H1 (cell line): ENCODE data around the gene C1orf116. TPM values are rescaled to one million over a fixed set of nuclear protein-coding genes. Genes with fewer than 3 reads are reported as not detected.
A peak's percentile ranks its signal among the peaks of the same experiment; 100 is the strongest.

Experiments
- CTCF ChIA-PET: fragments of 300-600 bp; sonication (Branson Sonifier 250); formaldehyde crosslinking; loops from one replicate; lab custom pipeline; 2021; ENCODE audit not compliant: partially characterized antibody; lab: Charles Lee
- POLR2A ChIA-PET: fragments of 300-600 bp; sonication (Branson Sonifier 250); formaldehyde crosslinking; loops from one replicate; lab custom pipeline; 2021; ENCODE audit warnings: inconsistent platforms; ENCODE audit not compliant: partially characterized antibody; lab: Charles Lee
- DNase-seq, 2 experiments: peaks; one replicate each; pipeline versions ENCODE4 v3.0.0 to v3.0.0-alpha.2; 2010 to 2022; ENCODE audit warnings: low spot score in 2 of 2, low read depth in 1 of 2, mixed read lengths in 1 of 2
- FAIRE-seq: peaks from 2 replicates; lab custom pipeline; 2011; peaks lifted over from hg19 to GRCh38; lab: Jason Lieb, UNC
- H2AFZ ChIP-seq: 2 replicates; pipeline ENCODE4 v1.8.1; 2012; ENCODE audit warnings: low read length, inconsistent platforms
- H2AK5ac ChIP-seq: 2 replicates; pipeline ENCODE4 v1.6.1; 2013; ENCODE audit warnings: low read depth, low read length
- H2BK120ac ChIP-seq: replicated peaks from 2 replicates; pipeline ENCODE3; 2013; ENCODE audit warnings: low read depth, low read length, inconsistent platforms
- H2BK12ac ChIP-seq: 2 replicates; pipeline ENCODE4 v1.6.1; 2013; ENCODE audit warnings: low read depth, low read length
- H2BK15ac ChIP-seq: 2 replicates; pipeline ENCODE4 v1.6.1; 2013; ENCODE audit warnings: low read length
- H2BK20ac ChIP-seq: 2 replicates; pipeline ENCODE4 v1.6.1; 2013; ENCODE audit warnings: low read length
- H2BK5ac ChIP-seq: 2 replicates; pipeline ENCODE4 v1.6.1; 2013; ENCODE audit warnings: low read depth, low read length
- H3K14ac ChIP-seq: 2 replicates; pipeline ENCODE4 v1.6.1; 2013; ENCODE audit warnings: inconsistent platforms; ENCODE audit not compliant: insufficient read length
- H3K18ac ChIP-seq: 2 replicates; pipeline ENCODE4 v1.6.1; 2013; ENCODE audit warnings: low read length; ENCODE audit errors: extremely low read depth
- H3K23ac ChIP-seq: 2 replicates; pipeline ENCODE4 v1.6.1; 2013; ENCODE audit warnings: inconsistent platforms; ENCODE audit not compliant: insufficient read length
- H3K23me2 ChIP-seq: 2 replicates; pipeline ENCODE4 v1.6.1; 2013; ENCODE audit warnings: low read depth, low read length
- H3K27ac ChIP-seq: 2 replicates; pipeline ENCODE4 v1.6.1; 2011; ENCODE audit warnings: low read depth, low read length, inconsistent platforms
- H3K27me3 ChIP-seq, 4 experiments: replicated peaks in 1 of 4; 1 replicate in 1 of 4; 2 replicates in 3 of 4; pipeline versions ENCODE4 v1.6.1 to v1.8.1; 2011 to 2013; ENCODE audit warnings: low read length in 3 of 4, mild to moderate bottlenecking in 3 of 4, inconsistent platforms in 2 of 4, mixed read lengths in 2 of 4, moderate library complexity in 1 of 4; ENCODE audit not compliant: control insufficient read depth in 3 of 4, insufficient read depth in 3 of 4; ENCODE audit errors: extremely low read depth in 1 of 4
- H3K36me3 ChIP-seq, 4 experiments: 2 replicates each; pipeline versions ENCODE4 v1.6.1 to v1.8.1; 2011 to 2013; ENCODE audit warnings: mild to moderate bottlenecking in 4 of 4, low read length in 3 of 4, moderate library complexity in 2 of 4, control low read depth in 1 of 4, inconsistent platforms in 1 of 4; ENCODE audit not compliant: insufficient read depth in 4 of 4, control insufficient read depth in 2 of 4
- H3K4ac ChIP-seq: replicated peaks from 2 replicates; pipeline ENCODE3; 2013; ENCODE audit warnings: low read length, low read depth, mixed read lengths, inconsistent platforms; ENCODE audit not compliant: insufficient read length
- H3K4me1 ChIP-seq, 4 experiments: replicated peaks in 1 of 4; 1 replicate in 1 of 4; 2 replicates in 3 of 4; pipeline versions ENCODE4 v1.6.1 to v1.8.1; 2011 to 2013; ENCODE audit warnings: low read length in 3 of 4, inconsistent platforms in 2 of 4, mixed read lengths in 1 of 4; ENCODE audit not compliant: insufficient read depth in 4 of 4, control insufficient read depth in 3 of 4
- H3K4me2 ChIP-seq, 2 experiments: 2 replicates each; pipeline versions ENCODE4 v1.6.1 to v1.8.1; 2011 to 2013; ENCODE audit warnings: low read depth in 2 of 2, low read length in 2 of 2, control low read depth in 1 of 2, inconsistent platforms in 1 of 2, mild to moderate bottlenecking in 1 of 2; ENCODE audit not compliant: insufficient read depth in 1 of 2
- H3K4me3 ChIP-seq, 4 experiments: fragments of 200-600, 300-600 bp in 1 of 4; sonication (generic), shearing (Covaris generic), sonication (Bioruptor Twin) in 1 of 4; 2 replicates each; pipeline versions ENCODE4 v1.5.1 to v1.8.1; 2011 to 2016; ENCODE audit warnings: low read length in 4 of 4, low read depth in 3 of 4, control low read depth in 2 of 4, inconsistent platforms in 2 of 4, mild to moderate bottlenecking in 2 of 4, mixed read lengths in 1 of 4, moderate library complexity in 1 of 4; ENCODE audit not compliant: insufficient read depth in 2 of 4; ENCODE audit errors: extremely low read depth in 1 of 4
- H3K56ac ChIP-seq: replicated peaks from 2 replicates; pipeline ENCODE3; 2013; ENCODE audit warnings: low read depth, mild to moderate bottlenecking, mixed read lengths, low read length, inconsistent platforms; ENCODE audit not compliant: insufficient read length
- H3K79me1 ChIP-seq: 2 replicates; pipeline ENCODE4 v1.6.1; 2013; ENCODE audit warnings: low read depth, low read length, control low read depth
- H3K79me2 ChIP-seq, 2 experiments: 2 replicates each; pipeline versions ENCODE4 v1.6.1 to v1.8.1; 2012 to 2013; ENCODE audit warnings: low read length in 2 of 2, mild to moderate bottlenecking in 2 of 2, inconsistent platforms in 1 of 2; ENCODE audit not compliant: insufficient read depth in 2 of 2, control insufficient read depth in 1 of 2
- H3K9ac ChIP-seq, 4 experiments: replicated peaks in 1 of 4; 1 replicate in 1 of 4; 2 replicates in 3 of 4; pipeline versions ENCODE4 v1.6.1 to v1.8.1; 2011 to 2013; ENCODE audit warnings: low read depth in 3 of 4, low read length in 3 of 4, control low read depth in 2 of 4, mild to moderate bottlenecking in 2 of 4, moderate library complexity in 2 of 4, inconsistent platforms in 1 of 4; ENCODE audit errors: extremely low read depth in 1 of 4
- H3K9me3 ChIP-seq, 2 experiments: 2 replicates each; pipeline versions ENCODE4 v1.6.1 to v1.8.1; 2012 to 2013; ENCODE audit warnings: mild to moderate bottlenecking in 2 of 2, moderate library complexity in 2 of 2, control low read depth in 1 of 2, inconsistent platforms in 1 of 2, low read depth in 1 of 2, low read length in 1 of 2, mixed read lengths in 1 of 2; ENCODE audit not compliant: insufficient read depth in 2 of 2
- H4K20me1 ChIP-seq, 2 experiments: replicated peaks in 1 of 2; 2 replicates each; pipeline versions ENCODE3 to v1.8.1; 2011 to 2013; ENCODE audit warnings: inconsistent platforms in 2 of 2, low read length in 2 of 2, mild to moderate bottlenecking in 1 of 2; ENCODE audit not compliant: insufficient read depth in 2 of 2, control insufficient read depth in 1 of 2
- H4K5ac ChIP-seq: 2 replicates; pipeline ENCODE4 v1.6.1; 2013; ENCODE audit warnings: low read length, low read depth, mixed read lengths, inconsistent platforms; ENCODE audit not compliant: insufficient read length
- H4K8ac ChIP-seq: 2 replicates; pipeline ENCODE4 v1.8.0; 2013; ENCODE audit warnings: mild to moderate bottlenecking, moderate library complexity, low read length, inconsistent platforms; ENCODE audit not compliant: insufficient read depth; ENCODE audit errors: extremely low read depth
- H4K91ac ChIP-seq: replicated peaks from 2 replicates; pipeline ENCODE3; 2013; ENCODE audit warnings: low read length, mixed read lengths, inconsistent platforms; ENCODE audit not compliant: insufficient read length
- POLR2A ChIP-seq, 2 experiments: IDR thresholded peaks; 1 replicate in 1 of 2; 2 replicates in 1 of 2; pipeline ENCODE4 v1.6.1; 2011; ENCODE audit warnings: low read depth in 2 of 2, low read length in 2 of 2, mild to moderate bottlenecking in 2 of 2; ENCODE audit errors: control extremely low read depth in 1 of 2
- RAD21 ChIP-seq, 2 experiments: IDR thresholded peaks in 1 of 2; conservative IDR thresholded peaks in 1 of 2; 2 replicates each; pipeline ENCODE4 v1.6.1; 2011; ENCODE audit warnings: low read depth in 2 of 2, low read length in 2 of 2, improper control_type of control experiment in 1 of 2, inconsistent platforms in 1 of 2, mild to moderate bottlenecking in 1 of 2, moderate library complexity in 1 of 2
- YY1 ChIP-seq: IDR thresholded peaks from 2 replicates; pipeline ENCODE4 v1.6.1; 2011; ENCODE audit warnings: low read depth, mild to moderate bottlenecking, low read length
- ZNF274 ChIP-seq: IDR thresholded peaks from 2 replicates; pipeline ENCODE4 v1.7.0; 2012; ENCODE audit warnings: low read length, borderline replicate concordance; ENCODE audit errors: extremely low read depth
- WGBS, 2 experiments: shearing (Covaris generic) in 1 of 2; methylation state at CpG; one replicate each; pipeline versions ENCODE4 v1.1.6 to v1.1.7; 2013 to 2015; ENCODE audit warnings: low lambda C conversion rate in 2 of 2, mixed read lengths in 2 of 2, inconsistent platforms in 1 of 2, low coverage in 1 of 2, missing lambda C conversion rate in 1 of 2; ENCODE audit not compliant: insufficient replicate concordance in 2 of 2, insufficient coverage in 1 of 2, insufficient read length in 1 of 2; ENCODE audit errors: extremely low coverage in 1 of 2, missing lambda C conversion rate in 1 of 2; 5-methylcytosine and 5-hydroxymethylcytosine counted together
- polyA plus RNA-seq, 7 experiments: library from polyadenylated mRNA; depleted of rRNA in 3 of 7; stranded (reverse) in 5 of 7; unstranded in 2 of 7; fragments of >200 nt in 5 of 7; fragments of 200-250 nt in 2 of 7; gene quantifications; 1 replicate in 5 of 7; 2 replicates in 1 of 7; 4 replicates in 1 of 7; pipeline versions ENCODE4 v1.2.1 to v1.2.3, GENCODE V29; 2011 to 2013; ENCODE audit warnings: missing spikeins in 2 of 7, mixed read lengths in 2 of 7
- total RNA-seq: library from RNA; stranded (reverse); fragmentation: NEBNext Ultra II Directional; extraction: Animal tissue kit (Norgen Biotek cat#: 25700); gene quantifications from 2 replicates; pipeline ENCODE4 v1.2.1, GENCODE V29; 2021

The C1orf116 gene
- total and polyA plus RNA-seq, 2 of the 8 experiments (the other 6 are each of a cell fraction or from before 2014, with no cell fraction given) = 2.2 to 3.9 TPM

DNA sequence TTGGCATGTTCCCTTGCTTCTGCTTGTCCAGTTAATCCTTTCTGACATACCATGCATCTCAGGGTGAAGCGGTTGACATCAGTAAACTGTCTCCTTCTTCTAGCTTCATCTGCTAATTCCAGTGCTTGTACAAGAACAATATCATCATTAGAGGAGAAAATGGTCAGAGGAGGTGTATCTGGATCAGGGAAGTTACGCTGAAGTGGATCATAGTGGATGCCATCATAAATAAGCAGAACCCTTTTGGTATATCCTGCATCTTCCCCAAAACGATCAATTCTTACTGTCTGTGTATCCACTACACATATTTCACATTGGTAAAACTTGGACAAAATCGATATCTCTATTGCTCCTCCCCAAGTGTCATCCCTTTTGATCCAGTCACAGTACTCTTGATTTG, 16.5 kb upstream of the C1orf116 start:
- H3K4me3 ChIP-seq = no peak overlapping the region
- 92% methylated on average over 4 of the region's 4 CpGs; no CpG with 5 or more reads in 1 of the 2 experiments for WGBS, 2 experiments
- no peak overlapping the region for H4K5ac ChIP-seq
- H3K9me3 ChIP-seq = no peaks in the 10 kb centered on the region
- no peak overlapping the region for H2AFZ ChIP-seq
- no peaks in the 10 kb centered on the region for H3K27me3 ChIP-seq
- ChIA-PET CTCF (interaction anchor here (0.8 to 4.2 kb wide), 12 partner anchors 9 to 375 kb away, joined by 3 to 40 read pairs (median 6); partner anchors contain the start of gene C1orf116), POLR2A (interaction anchor here (1.5 to 2.9 kb wide), 3 partner anchors 17 to 72 kb away, joined by 3 to 15 read pairs (median 3); partner anchors contain the start of gene C1orf116)
- H2AK5ac ChIP-seq = no peak overlapping the region
- peaks cover 3 to 59% of the 10 kb centered on the region in 2 experiments; a peak in 3 of 4 replicates for H3K79me2 ChIP-seq
- H2BK120ac ChIP-seq = no peak overlapping the region
- H4K20me1 ChIP-seq = peaks cover 9 to 12% of the 10 kb centered on the region in 2 experiments
- no peak overlapping the region for H2BK15ac ChIP-seq
- peaks cover 5% of the 10 kb centered on the region; the same call in 1 of the 2 replicates for H3K23me2 ChIP-seq
- peaks cover 9 to 30% (median 10%) of the 10 kb centered on the region in 4 experiments for H3K36me3 ChIP-seq
- H3K18ac ChIP-seq = no peak overlapping the region
- no peak overlapping the region for H3K56ac ChIP-seq
- H2BK20ac ChIP-seq = no peak overlapping the region
- no peak for DNase-seq
- peaks cover 0 to 8% (median 2%) of the 10 kb centered on the region in 4 experiments; a peak in 3 of 7 replicates for H3K4me1 ChIP-seq
- H3K14ac ChIP-seq = no peak overlapping the region
- no peak overlapping the region; a peak in 1 of 4 replicates for H3K4me2 ChIP-seq
- no peak overlapping the region for H3K4ac ChIP-seq
- no peak overlapping the region for H3K23ac ChIP-seq
- peak overlapping the region in 1 of 4 experiments; percentile 41; a peak in 1 of 7 replicates for H3K9ac ChIP-seq
- no peaks in the 10 kb centered on the region; the same call in 1 of the 2 replicates for H3K79me1 ChIP-seq
- no peak overlapping the region for H2BK12ac ChIP-seq
- no peak for FAIRE-seq
- H2BK5ac ChIP-seq = no peak overlapping the region
- H4K91ac ChIP-seq = no peak overlapping the region
- no peak overlapping the region for H4K8ac ChIP-seq
- no peak overlapping the region for H3K27ac ChIP-seq
- TF ChIP-seq YY1 (no peak), RAD21 (IDR thresholded peaks at IDR 0.05 in 1 of 2, conservative IDR thresholded peaks at IDR 0.05 in 1 of 2; ENCODE audit: low read depth in 2 of 2, low read length in 2 of 2) (no peak), ZNF274 (no peak), POLR2A (IDR thresholded peaks at IDR 0.05; ENCODE audit: control extremely low read depth in 1 of 2, low read depth in 2 of 2, low read length in 2 of 2) (no peak)
